Measurements from ENCODE around the gene PDX1.

PDX1 gene

DNA sequence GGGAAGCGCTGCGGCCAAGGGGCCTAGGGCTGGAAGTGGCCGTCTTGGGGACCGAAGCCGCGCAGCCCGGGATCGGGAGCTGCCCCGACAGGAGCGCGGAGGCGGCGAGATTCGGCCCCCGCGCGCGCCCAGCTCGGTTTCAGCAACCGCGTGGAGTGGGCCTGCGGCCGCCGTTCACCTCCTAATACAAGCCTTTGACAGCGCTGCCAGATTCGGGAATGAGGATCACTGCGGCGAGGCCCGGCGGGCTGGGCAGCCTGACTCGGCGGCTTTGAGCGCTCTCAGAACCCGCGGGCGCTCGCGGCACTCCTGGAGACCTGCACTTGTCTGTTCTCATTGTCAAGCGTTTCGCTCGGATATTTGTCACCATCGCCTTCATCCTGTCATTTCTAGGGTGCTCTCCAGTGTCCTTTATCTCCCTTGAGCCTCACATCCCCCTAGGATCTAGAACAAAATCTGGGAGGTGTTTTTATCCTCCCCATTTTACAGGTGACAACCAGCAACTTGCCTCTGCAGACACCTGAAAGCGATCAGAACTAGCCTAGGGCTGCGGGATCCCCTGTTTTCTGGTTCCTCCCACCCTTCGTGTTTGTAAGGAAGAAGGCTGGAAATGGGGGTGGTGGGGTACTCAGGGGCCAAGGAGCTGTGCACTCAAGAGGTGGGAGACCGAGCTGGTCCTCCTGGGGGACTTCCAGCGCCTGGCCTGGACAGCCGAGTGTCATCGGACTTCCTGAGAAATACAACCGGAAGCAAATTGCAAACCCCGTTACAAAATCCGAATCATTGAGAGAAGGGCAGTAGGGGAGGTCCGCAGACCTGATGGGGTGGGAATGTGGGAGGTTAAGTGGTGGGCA, 50.8 kb downstream of the PDX1 start:
- no peak for DNase-seq

DNA sequence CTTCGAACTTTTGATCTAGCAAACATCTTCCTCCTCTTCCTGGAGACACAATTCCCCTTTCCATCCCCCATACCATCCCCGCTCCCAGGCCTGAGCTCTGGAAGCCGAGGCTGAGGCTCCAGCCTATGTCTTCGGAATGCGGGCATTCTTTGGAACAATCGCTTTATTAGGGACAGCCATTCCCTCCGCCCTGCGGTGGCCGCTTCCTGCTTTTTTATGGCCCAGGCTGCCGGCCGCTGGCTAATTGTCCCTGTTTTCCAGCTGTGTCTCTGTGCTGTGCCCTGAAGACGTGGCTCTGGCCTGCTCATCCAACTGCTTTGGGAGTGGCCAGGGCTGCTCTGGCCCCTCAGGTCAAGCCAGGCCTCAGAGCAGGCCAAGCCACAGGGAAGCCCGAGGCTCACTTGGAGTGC, 51.4 kb downstream of the PDX1 start:
- no peak for DNase-seq

DNA sequence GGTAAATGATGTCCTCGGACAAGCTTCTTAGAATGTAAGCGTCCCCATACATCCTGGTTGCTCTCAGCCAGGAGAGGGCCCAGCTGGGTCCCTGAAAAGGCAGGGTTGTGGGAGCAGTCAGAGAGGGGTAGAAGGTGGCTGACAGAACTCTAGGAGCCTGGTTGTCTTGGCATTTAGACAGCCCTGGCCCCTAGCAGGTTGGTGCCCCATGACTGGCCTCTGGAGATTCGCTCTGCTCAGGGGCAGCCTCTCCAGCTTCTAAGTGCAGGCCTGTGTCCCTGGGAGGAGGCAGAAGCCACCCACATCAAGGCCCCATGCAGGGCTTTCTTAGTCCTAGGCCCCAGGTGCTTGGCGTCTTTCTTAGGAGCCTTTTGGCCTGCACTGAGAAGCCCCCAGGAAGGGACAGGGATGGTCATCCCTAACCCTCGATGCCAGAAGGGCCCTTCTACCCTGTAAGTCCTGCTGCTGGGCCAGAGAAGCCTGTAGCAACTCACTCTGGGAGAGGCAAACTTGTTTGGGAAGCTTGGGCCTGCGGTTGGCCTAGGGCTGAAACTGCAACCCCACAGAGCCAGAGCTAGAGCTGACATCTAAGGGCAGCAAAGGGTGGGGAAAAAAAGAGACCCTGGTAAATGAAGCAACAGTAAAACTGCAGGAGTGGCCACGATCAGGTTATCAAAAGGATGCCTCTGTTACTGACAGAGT, 52.1 kb downstream of the PDX1 start:
- DNase-seq = no peak

DNA sequence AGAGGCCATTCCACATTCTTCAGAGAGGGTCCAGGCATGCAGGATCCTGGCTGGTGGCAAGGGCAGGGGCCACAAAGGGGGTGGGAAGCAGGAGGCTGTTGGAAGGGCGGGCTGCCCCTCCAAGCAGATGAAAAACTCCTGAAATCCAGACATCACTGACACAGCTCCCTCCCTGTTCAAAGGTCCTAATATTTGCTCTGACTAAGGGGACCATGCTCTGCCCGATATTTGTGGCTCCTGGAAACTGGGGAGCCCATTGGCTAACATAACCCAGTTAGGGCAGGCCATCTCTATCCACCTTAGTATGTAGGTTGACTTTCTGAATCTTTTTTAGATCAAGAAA, 52.6 kb downstream of the PDX1 start:
- DNase-seq = no peak

DNA sequence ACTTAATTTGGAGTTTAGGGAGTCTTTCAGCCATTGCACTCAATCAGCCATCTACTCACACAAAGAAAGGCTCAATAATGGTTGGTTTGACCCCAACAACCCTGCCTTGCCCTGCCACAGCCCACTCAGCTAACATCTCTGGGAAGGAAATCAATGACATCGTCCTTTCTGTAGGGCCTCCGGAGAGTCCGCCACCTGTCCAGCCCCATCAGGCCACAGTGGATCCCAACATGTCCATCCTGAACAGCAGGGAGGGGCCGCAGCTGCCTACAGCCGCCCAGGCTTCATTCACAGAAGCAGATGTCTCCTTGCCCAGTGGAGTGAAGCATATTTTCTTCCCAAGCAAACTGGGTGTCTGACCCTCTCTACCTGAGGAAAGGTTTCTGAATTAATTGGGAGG, 53.5 kb downstream of the PDX1 start:
- DNase-seq = no peak

DNA sequence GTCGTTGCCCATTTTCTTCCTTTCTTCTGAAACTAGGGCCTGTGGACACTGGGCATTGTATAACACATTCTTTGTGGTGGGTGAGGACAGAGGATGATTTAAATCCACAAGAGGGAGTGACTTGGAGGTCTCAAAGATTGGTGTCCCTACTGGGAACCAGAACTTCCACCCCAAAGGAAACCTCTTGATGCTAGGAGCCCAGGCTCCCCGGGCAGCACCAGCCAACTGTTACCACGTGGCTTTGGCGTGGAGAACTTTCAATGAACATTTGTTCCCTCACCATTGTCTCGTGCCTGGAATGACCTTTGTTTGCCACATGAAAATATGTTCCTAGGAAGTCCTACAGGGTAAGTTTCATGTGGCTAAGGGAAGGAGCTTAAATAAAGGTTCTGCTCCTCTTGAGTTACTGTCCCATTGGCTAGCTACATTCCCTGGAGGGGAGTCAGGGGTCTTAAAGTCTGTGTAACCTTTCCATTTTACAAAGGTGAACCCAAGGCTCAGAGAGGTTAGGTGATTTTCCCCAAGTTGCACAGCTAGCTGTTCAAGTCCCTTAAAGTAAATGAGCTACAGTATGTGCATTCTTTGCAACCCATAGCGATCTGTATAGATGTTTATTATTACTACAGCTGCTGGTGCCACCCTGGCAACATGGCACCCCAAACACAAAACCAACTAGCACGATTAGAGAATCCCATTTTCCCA, 54.3 kb downstream of the PDX1 start:
- DNase-seq = no peak

Data from amniotic stem cell (primary cell).